OCI-LY1 (cell line): Measurements from ENCODE around the gene SALL4.

Source experiments
- CTCF ChIP-seq: fragments of 200-600 bp; sonication (generic), shearing (Covaris generic); IDR thresholded peaks from 2 replicates; pipeline ENCODE4 v1.5.1; 2017; ENCODE audit warnings: mild to moderate bottlenecking, antibody characterized with exemption, low read length, moderate library complexity, mixed read lengths
- EZH2 ChIP-seq: fragments of 200-600 bp; sonication (generic), shearing (Covaris generic); IDR thresholded peaks from 2 replicates; pipeline ENCODE4 v1.8.0; 2017; ENCODE audit warnings: borderline replicate concordance, mixed run types, mild to moderate bottlenecking, antibody characterized with exemption, low read length, moderate library complexity, mixed read lengths

- TF ChIP-seq CTCF (no peak), EZH2 (no peak)
These were observed 12.9 kb downstream of the SALL4 start for GRCh38 chr20:51789434-51789833.
